Uterus (tissue), 4 donors: ENCODE results near the gene RBM10. TPM values are rescaled to one million over a fixed set of nuclear protein-coding genes. Genes with fewer than 3 reads are reported as not detected.

Experiments
- DNase-seq, 2 donors: peaks; one replicate each; pipeline ENCODE4 v3.0.0-alpha.2; 2019 to 2020
- H3K27ac ChIP-seq, 2 donors: fragments of 200-600 bp; sonication (generic); 1 replicate in 1 of 2; 2 replicates in 1 of 2; pipeline ENCODE4 v1.5.1; 2016 to 2018
- H3K27me3 ChIP-seq, 2 donors: fragments of 200-600 bp; sonication (generic); one replicate each; pipeline ENCODE4 v1.5.1; 2018 to 2019; ENCODE audit warnings: control low read depth in 1 of 2
- H3K36me3 ChIP-seq, 2 donors: fragments of 200-600 bp; sonication (generic); one replicate each; pipeline ENCODE4 v1.5.1; 2019; ENCODE audit warnings: control low read depth in 1 of 2
- H3K4me1 ChIP-seq, 2 donors: fragments of 200-600 bp; sonication (generic); one replicate each; pipeline ENCODE4 v1.5.1; 2018 to 2019; ENCODE audit warnings: control low read depth in 1 of 2
- H3K4me3 ChIP-seq, 2 donors: fragments of 200-600 bp; sonication (generic); 1 replicate in 1 of 2; 2 replicates in 1 of 2; pipeline ENCODE4 v1.5.1; 2018 to 2019; ENCODE audit warnings: mild to moderate bottlenecking in 1 of 2
- H3K9me3 ChIP-seq, 2 donors: fragments of 200-600 bp; sonication (generic); one replicate each; pipeline ENCODE4 v1.5.1; 2019; ENCODE audit warnings: control low read depth in 1 of 2
- CTCF ChIP-seq, 4 experiments: fragments of 200-600 bp in 2 of 4; fragments of 450-650 bp in 2 of 4; sonication (generic) in 2 of 4; IDR thresholded peaks; one replicate each; pipeline ENCODE4 v1.5.1; 2016 to 2019; ENCODE audit warnings: antibody characterized with exemption in 4 of 4, mild to moderate bottlenecking in 2 of 4, moderate library complexity in 1 of 4
- POLR2A ChIP-seq, 2 donors: fragments of 450-650 bp; IDR thresholded peaks; one replicate each; pipeline ENCODE4 v1.6.1; 2016; ENCODE audit warnings: antibody characterized with exemption in 2 of 2, mild to moderate bottlenecking in 1 of 2, moderate library complexity in 1 of 2
- intact Hi-C: fragments of 100-400 bp; cut with DNase I; formaldehyde crosslinking; loops from one replicate; pipeline ENCODE4 v1.15.1; 2023; ENCODE audit warnings: low total_unique reads
- total RNA-seq, 4 donors: library from RNA; depleted of rRNA in 3 of 4; stranded (reverse); fragments of >200 nt in 3 of 4; gene quantifications; one replicate each; pipeline versions ENCODE4 v1.1.0 to v1.2.4, GENCODE V29; 2014 to 2023
- donor health status: DM: yes; HTN: yes; CAD: no.

The RBM10 gene
- total RNA-seq, 4 donors from 2014 or later, result 4.4 to 45.4 (median 22.3) TPM

GRCh38 chrX:47224266-47224895, 79.4 kb downstream of the RBM10 start:
- no peak overlapping the region for H3K27ac ChIP-seq
- intact Hi-C loops, result no loop called here
- H3K27me3 ChIP-seq, result no peaks in the 10 kb centered on the region
- no peaks in the 10 kb centered on the region for H3K36me3 ChIP-seq
- TF ChIP-seq POLR2A (IDR thresholded peaks at IDR 0.05) (no peak), CTCF (IDR thresholded peaks at IDR 0.05) (no peak)
- H3K9me3 ChIP-seq, result no peaks in the 10 kb centered on the region
- no peak for DNase-seq
- H3K4me1 ChIP-seq, result peaks cover 0 to 5% of the 10 kb centered on the region in 2 donors
- H3K4me3 ChIP-seq, result no peak overlapping the region

- intact Hi-C loops, result no loop called here
- Histone ChIP-seq H3K9me3 (no peaks in the 10 kb centered on the region), H3K27ac (no peak overlapping the region), H3K4me3 (no peak overlapping the region), H3K36me3 (no peaks in the 10 kb centered on the region), H3K27me3 (no peaks in the 10 kb centered on the region), H3K4me1 (peaks cover 0 to under 1% of the 10 kb centered on the region in 2 donors)
- TF ChIP-seq POLR2A (IDR thresholded peaks at IDR 0.05) (no peak), CTCF (IDR thresholded peaks at IDR 0.05) (no peak)
- DNase-seq, result no peak
These were observed 79.9 kb downstream of the RBM10 start for GRCh38 chrX:47224896-47225290.

GRCh38 chrX:47226071-47226470, 81.0 kb downstream of the RBM10 start:
- Histone ChIP-seq H3K27me3 (no peaks in the 10 kb centered on the region), H3K27ac (no peak overlapping the region), H3K4me3 (no peak overlapping the region), H3K36me3 (no peaks in the 10 kb centered on the region), H3K4me1 (no peaks in the 10 kb centered on the region), H3K9me3 (no peaks in the 10 kb centered on the region)
- intact Hi-C loops, result no loop called here
- no peak for DNase-seq
- TF ChIP-seq CTCF (IDR thresholded peaks at IDR 0.05) (no peak), POLR2A (IDR thresholded peaks at IDR 0.05) (no peak)

- intact Hi-C loops, result no loop called here
- H3K36me3 ChIP-seq, result no peaks in the 10 kb centered on the region
- DNase-seq, result peak in 1 of 2 donors; percentile 7
These were observed 81.7 kb downstream of the RBM10 start for GRCh38 chrX:47226531-47227333.

More at GRCh38 chrX:47226531-47227333, 81.7 kb downstream of the RBM10 start:
- Histone ChIP-seq H3K27me3 (no peaks in the 10 kb centered on the region), H3K27ac (no peak overlapping the region), H3K9me3 (no peaks in the 10 kb centered on the region), H3K4me3 (no peak overlapping the region), H3K4me1 (no peaks in the 10 kb centered on the region)
- TF ChIP-seq POLR2A (IDR thresholded peaks at IDR 0.05), result no peak
- no peak for TF ChIP-seq CTCF (IDR thresholded peaks at IDR 0.05)
